K562 (cell line): ENCODE results near the gene CBLL1. TPM values are rescaled to one million over a fixed set of nuclear protein-coding genes. Genes with fewer than 3 reads are reported as not detected.

Source experiments
- ARNT ChIP-seq, 2 experiments: fragments of 450-650 bp; IDR thresholded peaks; 2 replicates each; pipeline ENCODE4 v1.6.1; 2016; ENCODE audit warnings: mild to moderate bottlenecking in 1 of 2
- CBX3 ChIP-seq, 2 experiments: IDR thresholded peaks; 1 replicate in 1 of 2; 2 replicates in 1 of 2; pipeline ENCODE4 v1.6.1; 2012; ENCODE audit warnings: inconsistent platforms in 2 of 2, low read length in 2 of 2, borderline replicate concordance in 1 of 2, control low read depth in 1 of 2
- CEBPB ChIP-seq: fragments of 450-650 bp; IDR thresholded peaks from 2 replicates; pipeline ENCODE4 v1.6.1; 2016; ENCODE audit warnings: missing genetic modification characterization, missing compliant biosample characterization
- CREB1 ChIP-seq, 2 experiments: sonication (generic) in 1 of 2; formaldehyde crosslinking in 1 of 2; IDR thresholded peaks; 2 replicates each; pipeline versions ENCODE4 v1.6.1 to v1.8.0; 2012 to 2022; ENCODE audit warnings: inconsistent platforms in 1 of 2, mild to moderate bottlenecking in 1 of 2, missing genetic modification reagents in 1 of 2, moderate library complexity in 1 of 2
- ESRRA ChIP-seq: fragments of 450-650 bp; IDR thresholded peaks from 2 replicates; pipeline ENCODE4 v1.6.1; 2014; ENCODE audit warnings: low read depth, mild to moderate bottlenecking, moderate library complexity, borderline replicate concordance
- RAD21 ChIP-seq, 2 experiments: fragments of 250-450 bp in 1 of 2; fragments of 450-650 bp in 1 of 2; sonication (Bioruptor Pico) in 1 of 2; formaldehyde crosslinking in 1 of 2; IDR thresholded peaks in 1 of 2; conservative IDR thresholded peaks in 1 of 2; 2 replicates each; pipeline versions ENCODE4 v1.4.0 to v1.8.0; 2020 to 2022; ENCODE audit warnings: mild to moderate bottlenecking in 2 of 2, moderate library complexity in 1 of 2
- RFX7 ChIP-seq: fragments of 250-450 bp; sonication (Bioruptor Pico); IDR thresholded peaks from 2 replicates; pipeline ENCODE4 v1.5.1; 2021; ENCODE audit warnings: mild to moderate bottlenecking
- THRAP3 ChIP-seq: fragments of 450-650 bp; IDR thresholded peaks from 2 replicates; pipeline ENCODE4 v1.6.1; 2016; ENCODE audit warnings: mild to moderate bottlenecking, inconsistent platforms, borderline replicate concordance
- ZNF77 ChIP-seq: fragments of 250-450 bp; sonication (Bioruptor Pico); IDR thresholded peaks from 2 replicates; pipeline ENCODE4 v1.5.0; 2020
- polyA plus RNA-seq, 8 experiments: library from polyadenylated mRNA; depleted of rRNA in 4 of 8; stranded (reverse) in 5 of 8; unstranded in 3 of 8; fragments of >200 nt; fragmentation: Nextera tagmentation in 2 of 8; fragmentation: Illumina TruSeq in 1 of 8; extraction: Ambion mirVana in 2 of 8; extraction: Trizol in 1 of 8; gene quantifications; 2 replicates each; pipeline versions ENCODE4 v1.2.1 to v1.2.3, GENCODE V29; 2011 to 2014; ENCODE audit warnings: inconsistent platforms in 1 of 8, missing spikeins in 1 of 8
- total RNA-seq, 7 experiments: library from RNA; depleted of rRNA in 6 of 7; stranded (reverse); fragments of >200 nt in 6 of 7; fragmentation: Illumina TruSeq in 2 of 7; extraction: Trizol in 2 of 7; gene quantifications; 2 replicates each; pipeline versions ENCODE4 v1.2.1 to v1.2.3, GENCODE V29; 2011 to 2021; ENCODE audit warnings: low replicate concordance in 1 of 7
- TF ChIP-seq, protein P1 (sequence below): sonication (generic); formaldehyde crosslinking; IDR thresholded peaks from 2 replicates; pipeline ENCODE4 v1.8.0; 2023; ENCODE audit warnings: mild to moderate bottlenecking, missing genetic modification reagents
- TF ChIP-seq, protein P2 (sequence below): fragments of 450-650 bp; IDR thresholded peaks from 2 replicates; pipeline ENCODE4 v1.6.1; 2018; ENCODE audit warnings: mild to moderate bottlenecking, low read depth; ENCODE audit not compliant: partially characterized antibody
- TF ChIP-seq, protein P3 (sequence below): fragments of 250-450 bp; sonication (Bioruptor Pico); IDR thresholded peaks from 2 replicates; pipeline ENCODE4 v1.4.0; 2020; ENCODE audit warnings: mild to moderate bottlenecking, moderate library complexity, borderline replicate concordance
- TF ChIP-seq, protein P4 (sequence below), 3 experiments: fragments of 200-800 bp in 1 of 3; sonication (Bioruptor generic) in 1 of 3; sonication (generic) in 1 of 3; formaldehyde crosslinking in 1 of 3; IDR thresholded peaks; 2 replicates each; pipeline versions ENCODE4 v1.6.1 to v1.8.0; 2016 to 2022; ENCODE audit warnings: mild to moderate bottlenecking in 2 of 3, missing compliant biosample characterization in 2 of 3, missing genetic modification characterization in 2 of 3, missing genetic modification reagents in 1 of 3
- TF ChIP-seq, protein P5 (sequence below), 2 experiments: fragments of 200-800 bp in 1 of 2; sonication (Bioruptor generic) in 1 of 2; sonication (generic) in 1 of 2; formaldehyde crosslinking in 1 of 2; IDR thresholded peaks in 1 of 2; conservative IDR thresholded peaks in 1 of 2; 2 replicates each; pipeline versions ENCODE4 v1.5.0 to v1.6.1; 2016 to 2020; ENCODE audit warnings: missing compliant biosample characterization in 1 of 2, missing genetic modification characterization in 1 of 2, missing genetic modification reagents in 1 of 2

CBLL1 gene
- total and polyA plus RNA-seq, 9 of the 15 experiments (the other 6 are each of a cell fraction or from before 2014, with no cell fraction given), result 14.7 to 67.9 (median 35.4) TPM

DNA sequence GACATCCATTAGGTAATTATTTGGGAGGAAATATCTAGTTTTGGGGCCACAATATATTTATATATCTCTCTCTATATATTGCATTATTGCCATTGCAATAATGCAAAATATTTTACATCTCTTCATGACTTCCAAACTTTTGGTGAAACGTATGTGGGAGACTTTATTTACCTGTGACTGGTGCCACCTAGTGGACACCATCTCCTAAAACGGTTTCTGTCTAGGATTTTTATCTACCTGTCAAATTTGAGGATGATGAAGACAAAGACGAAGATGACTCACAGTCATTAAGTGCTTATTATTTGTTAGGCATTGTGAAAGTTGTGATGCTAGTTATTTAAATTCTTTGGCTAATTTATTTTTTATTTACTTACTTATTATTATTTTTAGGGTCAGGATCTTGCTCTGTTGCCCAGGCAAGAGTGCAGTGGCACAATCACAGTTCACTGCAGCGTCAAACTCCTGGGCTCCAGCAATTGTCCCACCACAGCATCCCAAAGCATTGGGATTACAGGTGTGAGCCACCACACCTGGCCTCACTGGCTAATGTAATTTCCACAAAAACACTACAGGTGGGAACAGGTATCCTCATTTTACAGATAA, 18.7 kb upstream of the CBLL1 start (continued):
- TF ChIP-seq, protein P1, sequence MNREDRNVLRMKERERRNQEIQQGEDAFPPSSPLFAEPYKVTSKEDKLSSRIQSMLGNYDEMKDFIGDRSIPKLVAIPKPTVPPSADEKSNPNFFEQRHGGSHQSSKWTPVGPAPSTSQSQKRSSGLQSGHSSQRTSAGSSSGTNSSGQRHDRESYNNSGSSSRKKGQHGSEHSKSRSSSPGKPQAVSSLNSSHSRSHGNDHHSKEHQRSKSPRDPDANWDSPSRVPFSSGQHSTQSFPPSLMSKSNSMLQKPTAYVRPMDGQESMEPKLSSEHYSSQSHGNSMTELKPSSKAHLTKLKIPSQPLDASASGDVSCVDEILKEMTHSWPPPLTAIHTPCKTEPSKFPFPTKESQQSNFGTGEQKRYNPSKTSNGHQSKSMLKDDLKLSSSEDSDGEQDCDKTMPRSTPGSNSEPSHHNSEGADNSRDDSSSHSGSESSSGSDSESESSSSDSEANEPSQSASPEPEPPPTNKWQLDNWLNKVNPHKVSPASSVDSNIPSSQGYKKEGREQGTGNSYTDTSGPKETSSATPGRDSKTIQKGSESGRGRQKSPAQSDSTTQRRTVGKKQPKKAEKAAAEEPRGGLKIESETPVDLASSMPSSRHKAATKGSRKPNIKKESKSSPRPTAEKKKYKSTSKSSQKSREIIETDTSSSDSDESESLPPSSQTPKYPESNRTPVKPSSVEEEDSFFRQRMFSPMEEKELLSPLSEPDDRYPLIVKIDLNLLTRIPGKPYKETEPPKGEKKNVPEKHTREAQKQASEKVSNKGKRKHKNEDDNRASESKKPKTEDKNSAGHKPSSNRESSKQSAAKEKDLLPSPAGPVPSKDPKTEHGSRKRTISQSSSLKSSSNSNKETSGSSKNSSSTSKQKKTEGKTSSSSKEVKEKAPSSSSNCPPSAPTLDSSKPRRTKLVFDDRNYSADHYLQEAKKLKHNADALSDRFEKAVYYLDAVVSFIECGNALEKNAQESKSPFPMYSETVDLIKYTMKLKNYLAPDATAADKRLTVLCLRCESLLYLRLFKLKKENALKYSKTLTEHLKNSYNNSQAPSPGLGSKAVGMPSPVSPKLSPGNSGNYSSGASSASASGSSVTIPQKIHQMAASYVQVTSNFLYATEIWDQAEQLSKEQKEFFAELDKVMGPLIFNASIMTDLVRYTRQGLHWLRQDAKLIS (CRISPR knock-in tag), result no peak
- TF ChIP-seq CREB1 (IDR thresholded peaks at IDR 0.05), result no peak
- no peak for TF ChIP-seq CREB1 (CRISPR knock-in tag; IDR thresholded peaks at IDR 0.05)
- TF ChIP-seq ESRRA, result no peak
- TF ChIP-seq, protein P2, sequence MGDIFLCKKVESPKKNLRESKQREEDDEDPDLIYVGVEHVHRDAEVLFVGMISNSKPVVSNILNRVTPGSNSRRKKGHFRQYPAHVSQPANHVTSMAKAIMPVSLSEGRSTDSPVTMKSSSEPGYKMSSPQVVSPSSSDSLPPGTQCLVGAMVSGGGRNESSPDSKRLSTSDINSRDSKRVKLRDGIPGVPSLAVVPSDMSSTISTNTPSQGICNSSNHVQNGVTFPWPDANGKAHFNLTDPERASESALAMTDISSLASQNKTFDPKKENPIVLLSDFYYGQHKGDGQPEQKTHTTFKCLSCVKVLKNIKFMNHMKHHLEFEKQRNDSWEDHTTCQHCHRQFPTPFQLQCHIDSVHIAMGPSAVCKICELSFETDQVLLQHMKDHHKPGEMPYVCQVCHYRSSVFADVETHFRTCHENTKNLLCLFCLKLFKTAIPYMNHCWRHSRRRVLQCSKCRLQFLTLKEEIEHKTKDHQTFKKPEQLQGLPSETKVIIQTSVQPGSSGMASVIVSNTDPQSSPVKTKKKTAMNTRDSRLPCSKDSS, result no peak
- TF ChIP-seq, protein P3, sequence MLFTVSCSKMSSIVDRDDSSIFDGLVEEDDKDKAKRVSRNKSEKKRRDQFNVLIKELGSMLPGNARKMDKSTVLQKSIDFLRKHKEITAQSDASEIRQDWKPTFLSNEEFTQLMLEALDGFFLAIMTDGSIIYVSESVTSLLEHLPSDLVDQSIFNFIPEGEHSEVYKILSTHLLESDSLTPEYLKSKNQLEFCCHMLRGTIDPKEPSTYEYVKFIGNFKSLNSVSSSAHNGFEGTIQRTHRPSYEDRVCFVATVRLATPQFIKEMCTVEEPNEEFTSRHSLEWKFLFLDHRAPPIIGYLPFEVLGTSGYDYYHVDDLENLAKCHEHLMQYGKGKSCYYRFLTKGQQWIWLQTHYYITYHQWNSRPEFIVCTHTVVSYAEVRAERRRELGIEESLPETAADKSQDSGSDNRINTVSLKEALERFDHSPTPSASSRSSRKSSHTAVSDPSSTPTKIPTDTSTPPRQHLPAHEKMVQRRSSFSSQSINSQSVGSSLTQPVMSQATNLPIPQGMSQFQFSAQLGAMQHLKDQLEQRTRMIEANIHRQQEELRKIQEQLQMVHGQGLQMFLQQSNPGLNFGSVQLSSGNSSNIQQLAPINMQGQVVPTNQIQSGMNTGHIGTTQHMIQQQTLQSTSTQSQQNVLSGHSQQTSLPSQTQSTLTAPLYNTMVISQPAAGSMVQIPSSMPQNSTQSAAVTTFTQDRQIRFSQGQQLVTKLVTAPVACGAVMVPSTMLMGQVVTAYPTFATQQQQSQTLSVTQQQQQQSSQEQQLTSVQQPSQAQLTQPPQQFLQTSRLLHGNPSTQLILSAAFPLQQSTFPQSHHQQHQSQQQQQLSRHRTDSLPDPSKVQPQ (CRISPR knock-in tag), result no peak
- TF ChIP-seq RAD21 (CRISPR knock-in tag; conservative IDR thresholded peaks at IDR 0.05 in 1 of 2, IDR thresholded peaks at IDR 0.05 in 1 of 2), result peak; percentile 94 to 95
- TF ChIP-seq RFX7, result no peak
- peak; percentile 35; the same call in 1 of the 2 replicates for TF ChIP-seq THRAP3
- no peak for TF ChIP-seq ZNF77 (CRISPR knock-in tag)
- TF ChIP-seq ARNT (IDR thresholded peaks at IDR 0.05), result peak in 1 of 2 experiments; percentile 44; a peak in 1 of 4 replicates
- no peak for TF ChIP-seq CBX3 (IDR thresholded peaks at IDR 0.05; ENCODE audit: borderline replicate concordance in 1 of 2, low read length in 2 of 2)
- no peak for TF ChIP-seq CEBPB (tag)
- TF ChIP-seq, protein P4, sequence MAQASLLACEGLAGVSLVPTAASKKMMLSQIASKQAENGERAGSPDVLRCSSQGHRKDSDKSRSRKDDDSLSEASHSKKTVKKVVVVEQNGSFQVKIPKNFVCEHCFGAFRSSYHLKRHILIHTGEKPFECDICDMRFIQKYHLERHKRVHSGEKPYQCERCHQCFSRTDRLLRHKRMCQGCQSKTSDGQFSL (CRISPR knock-in tag; IDR thresholded peaks at IDR 0.05), result no peak
- TF ChIP-seq, protein P4 (tag; IDR thresholded peaks at IDR 0.05), result no peak
- TF ChIP-seq, protein P5, sequence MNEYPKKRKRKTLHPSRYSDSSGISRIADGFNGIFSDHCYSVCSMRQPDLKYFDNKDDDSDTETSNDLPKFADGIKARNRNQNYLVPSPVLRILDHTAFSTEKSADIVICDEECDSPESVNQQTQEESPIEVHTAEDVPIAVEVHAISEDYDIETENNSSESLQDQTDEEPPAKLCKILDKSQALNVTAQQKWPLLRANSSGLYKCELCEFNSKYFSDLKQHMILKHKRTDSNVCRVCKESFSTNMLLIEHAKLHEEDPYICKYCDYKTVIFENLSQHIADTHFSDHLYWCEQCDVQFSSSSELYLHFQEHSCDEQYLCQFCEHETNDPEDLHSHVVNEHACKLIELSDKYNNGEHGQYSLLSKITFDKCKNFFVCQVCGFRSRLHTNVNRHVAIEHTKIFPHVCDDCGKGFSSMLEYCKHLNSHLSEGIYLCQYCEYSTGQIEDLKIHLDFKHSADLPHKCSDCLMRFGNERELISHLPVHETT (CRISPR knock-in tag; conservative IDR thresholded peaks at IDR 0.05 in 1 of 2, IDR thresholded peaks at IDR 0.05 in 1 of 2), result no peak
